Measurements from ENCODE around the gene CLEC4M.

GRCh38 chr19:7746903-7747884, 15.8 kb upstream of the CLEC4M start, which contains the start of gene CD209:
- TF ChIP-seq ARNT (IDR thresholded peaks at IDR 0.05) (no peak), SP1 (IDR thresholded peaks at IDR 0.05) (no peak), HDGF (IDR thresholded peaks at IDR 0.05; ENCODE audit: borderline replicate concordance) (no peak)
